Upper lobe of right lung (tissue), 1 donor: ENCODE data around the gene PROK1. TPM values are rescaled to one million over a fixed set of nuclear protein-coding genes. Genes with fewer than 3 reads are reported as not detected.

ENCODE experiments used
- ATAC-seq: fragments of 200-7000 bp; cut with Tn5 transposase; one replicate; pipeline ENCODE4 v1.9.1; 2020; ENCODE audit warnings: mild to moderate bottlenecking, moderate library complexity
- DNase-seq: peaks from one replicate; pipeline ENCODE4 v3.0.0-alpha.2; 2020
- H3K27ac ChIP-seq: fragments of 200-600 bp; one replicate; pipeline ENCODE4 v1.8.0; 2022
- H3K27me3 ChIP-seq: fragments of 200-600 bp; one replicate; pipeline ENCODE4 v1.8.0; 2022; ENCODE audit warnings: mild to moderate bottlenecking
- H3K36me3 ChIP-seq: fragments of 200-600 bp; one replicate; pipeline ENCODE4 v1.8.0; 2022
- H3K4me1 ChIP-seq: fragments of 200-600 bp; one replicate; pipeline ENCODE4 v1.8.0; 2022
- H3K4me3 ChIP-seq: fragments of 200-600 bp; one replicate; pipeline ENCODE4 v1.8.0; 2022; ENCODE audit warnings: mild to moderate bottlenecking
- H3K9me3 ChIP-seq: fragments of 200-600 bp; one replicate; pipeline ENCODE4 v1.8.0; 2022
- intact Hi-C: fragments of 100-400 bp; cut with DNase I; formaldehyde crosslinking; loops from one replicate; pipeline ENCODE4 v1.11.0; 2022
- total RNA-seq: library from RNA; stranded (reverse); fragmentation: NEBNext Ultra II Directional; extraction: Animal tissue kit (Norgen Biotek cat#: 25700); gene quantifications from one replicate; pipeline ENCODE4 v1.2.1, GENCODE V29; 2021
- TF ChIP-seq, protein P1 (sequence below): fragments of 200-600 bp; IDR thresholded peaks from one replicate; pipeline ENCODE4 v1.8.0; 2022; ENCODE audit warnings: antibody characterized with exemption
- donor health status: DM: no; HTN: yes; CAD: no; lungs with severe emphysema.

PROK1 gene
- total RNA-seq, 1 donor from 2014 or later = 0.41 TPM

DNA sequence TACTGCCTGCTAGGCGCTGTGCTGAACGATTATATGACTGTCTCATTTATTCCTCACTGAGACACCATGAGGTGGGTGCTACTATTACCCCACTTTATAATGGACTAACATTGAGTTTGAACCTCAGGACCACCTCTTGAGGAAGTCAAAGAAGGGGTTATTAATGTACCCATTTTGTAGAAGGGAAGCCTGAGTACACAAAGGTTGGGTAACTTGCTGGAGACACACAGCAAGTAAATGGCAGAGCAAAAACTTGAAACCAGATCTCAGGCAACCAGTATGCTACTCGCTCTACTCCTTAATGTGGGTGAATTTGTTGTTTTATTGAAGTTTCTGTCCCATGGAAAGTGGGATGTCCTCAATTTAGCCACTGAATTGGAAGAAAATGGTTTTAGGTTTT, 37.9 kb downstream of the PROK1 start:
- no peaks in the 10 kb centered on the region for H3K36me3 ChIP-seq
- no peak overlapping the region for H3K27ac ChIP-seq
- no peaks in the 10 kb centered on the region for H3K4me1 ChIP-seq
- H3K27me3 ChIP-seq = no peaks in the 10 kb centered on the region
- no peaks in the 10 kb centered on the region for H3K9me3 ChIP-seq
- intact Hi-C loops = no loop called here
- no peak overlapping the region for H3K4me3 ChIP-seq
- DNase-seq = no peak
- no peak for ATAC-seq
- TF ChIP-seq, protein P1, sequence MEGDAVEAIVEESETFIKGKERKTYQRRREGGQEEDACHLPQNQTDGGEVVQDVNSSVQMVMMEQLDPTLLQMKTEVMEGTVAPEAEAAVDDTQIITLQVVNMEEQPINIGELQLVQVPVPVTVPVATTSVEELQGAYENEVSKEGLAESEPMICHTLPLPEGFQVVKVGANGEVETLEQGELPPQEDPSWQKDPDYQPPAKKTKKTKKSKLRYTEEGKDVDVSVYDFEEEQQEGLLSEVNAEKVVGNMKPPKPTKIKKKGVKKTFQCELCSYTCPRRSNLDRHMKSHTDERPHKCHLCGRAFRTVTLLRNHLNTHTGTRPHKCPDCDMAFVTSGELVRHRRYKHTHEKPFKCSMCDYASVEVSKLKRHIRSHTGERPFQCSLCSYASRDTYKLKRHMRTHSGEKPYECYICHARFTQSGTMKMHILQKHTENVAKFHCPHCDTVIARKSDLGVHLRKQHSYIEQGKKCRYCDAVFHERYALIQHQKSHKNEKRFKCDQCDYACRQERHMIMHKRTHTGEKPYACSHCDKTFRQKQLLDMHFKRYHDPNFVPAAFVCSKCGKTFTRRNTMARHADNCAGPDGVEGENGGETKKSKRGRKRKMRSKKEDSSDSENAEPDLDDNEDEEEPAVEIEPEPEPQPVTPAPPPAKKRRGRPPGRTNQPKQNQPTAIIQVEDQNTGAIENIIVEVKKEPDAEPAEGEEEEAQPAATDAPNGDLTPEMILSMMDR = no peak

DNA sequence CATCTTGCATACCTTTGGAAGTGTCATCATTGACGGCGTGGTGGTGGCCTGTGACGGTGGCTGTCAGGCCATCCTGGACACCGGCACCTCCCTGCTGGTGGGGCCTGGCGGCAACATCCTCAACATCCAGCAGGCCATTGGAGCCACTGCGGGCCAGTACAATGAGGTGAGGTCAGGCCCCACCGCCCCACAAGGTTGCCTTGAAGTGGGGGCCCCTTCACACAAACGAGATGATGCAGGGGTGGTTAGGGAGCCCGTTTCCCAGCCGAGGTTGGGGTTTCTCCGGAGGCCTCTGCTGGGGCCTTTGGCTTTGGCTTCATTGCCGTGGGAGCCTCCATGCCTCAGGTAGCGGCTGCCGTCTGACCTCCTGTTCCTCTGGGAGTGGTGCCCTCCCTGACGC, 38.5 kb downstream of the PROK1 start:
- H3K27me3 ChIP-seq = no peaks in the 10 kb centered on the region
- TF ChIP-seq, protein P1 = no peak
- no peak for DNase-seq
- H3K36me3 ChIP-seq = no peaks in the 10 kb centered on the region
- intact Hi-C loops = no loop called here
- no peak overlapping the region for H3K4me3 ChIP-seq
- no peaks in the 10 kb centered on the region for H3K9me3 ChIP-seq
- no peak overlapping the region for H3K27ac ChIP-seq
- no peaks in the 10 kb centered on the region for H3K4me1 ChIP-seq
- ATAC-seq = no peak

DNA sequence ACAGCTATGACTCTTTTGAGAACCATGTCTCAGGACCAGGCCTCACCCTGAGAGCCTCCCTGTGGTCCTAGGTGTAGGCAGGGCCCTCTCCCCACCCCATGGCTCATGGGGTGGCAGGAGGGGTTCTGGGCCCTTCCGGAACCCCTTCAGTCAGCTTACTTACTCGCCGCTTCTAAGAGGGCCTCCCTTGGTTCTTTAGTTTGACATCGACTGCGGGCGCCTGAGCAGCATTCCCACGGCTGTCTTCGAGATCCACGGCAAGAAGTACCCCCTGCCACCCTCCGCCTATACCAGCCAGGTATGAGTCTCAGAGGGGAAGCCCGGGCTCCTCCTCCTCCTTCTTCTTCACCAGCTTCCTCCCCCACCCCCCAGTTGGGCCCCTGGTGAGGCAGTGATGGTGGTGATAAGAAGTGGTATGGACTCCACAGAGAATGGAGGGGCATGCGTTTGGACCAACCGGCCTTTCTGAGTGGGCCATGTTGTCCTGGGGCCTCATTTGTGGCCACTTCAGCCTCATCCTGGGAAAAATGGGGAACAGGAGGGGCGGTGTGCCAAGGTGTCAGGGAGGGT, 39.1 kb downstream of the PROK1 start:
- no peak overlapping the region for H3K27ac ChIP-seq
- no peaks in the 10 kb centered on the region for H3K9me3 ChIP-seq
- DNase-seq (no peak), ATAC-seq (no peak)
- H3K4me1 ChIP-seq = no peaks in the 10 kb centered on the region
- TF ChIP-seq, protein P1 = no peak
- H3K27me3 ChIP-seq = no peaks in the 10 kb centered on the region
- H3K4me3 ChIP-seq = no peak overlapping the region
- H3K36me3 ChIP-seq = no peaks in the 10 kb centered on the region
- intact Hi-C loops = no loop called here

DNA sequence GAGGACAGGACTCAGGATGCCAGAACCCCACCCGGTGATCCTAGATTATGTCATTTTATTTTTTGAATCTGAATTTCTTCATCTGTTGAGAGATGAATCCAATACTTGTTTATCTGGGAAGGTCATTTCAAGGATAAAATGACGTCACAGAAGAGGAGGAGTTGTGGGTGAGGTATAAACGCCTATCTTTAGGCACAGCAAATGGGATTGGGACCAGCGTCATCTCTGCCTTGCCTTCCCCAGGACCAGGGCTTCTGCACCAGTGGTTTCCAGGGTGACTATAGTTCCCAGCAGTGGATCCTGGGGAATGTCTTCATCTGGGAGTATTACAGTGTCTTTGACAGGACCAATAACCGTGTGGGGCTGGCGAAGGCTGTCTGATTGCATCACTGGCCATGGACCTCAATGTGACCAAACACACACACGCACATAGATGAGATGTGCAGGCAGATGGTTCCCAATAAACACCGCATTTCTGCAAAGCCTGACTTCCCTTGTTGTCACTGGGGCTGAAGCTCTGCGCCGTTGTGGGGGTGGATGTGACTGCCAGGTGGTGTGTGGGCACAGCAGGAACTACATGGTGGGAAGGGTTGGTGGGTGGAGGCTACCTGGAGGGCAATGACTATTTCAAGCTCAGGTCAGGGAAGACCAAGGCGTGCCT, 40.0 kb downstream of the PROK1 start:
- intact Hi-C loops = no loop called here
- Histone ChIP-seq H3K9me3 (no peaks in the 10 kb centered on the region), H3K27ac (no peak overlapping the region), H3K27me3 (no peaks in the 10 kb centered on the region), H3K4me3 (no peak overlapping the region), H3K4me1 (no peaks in the 10 kb centered on the region), H3K36me3 (no peaks in the 10 kb centered on the region)
- ATAC-seq = no peak
- TF ChIP-seq, protein P1 = no peak
- no peak for DNase-seq

DNA sequence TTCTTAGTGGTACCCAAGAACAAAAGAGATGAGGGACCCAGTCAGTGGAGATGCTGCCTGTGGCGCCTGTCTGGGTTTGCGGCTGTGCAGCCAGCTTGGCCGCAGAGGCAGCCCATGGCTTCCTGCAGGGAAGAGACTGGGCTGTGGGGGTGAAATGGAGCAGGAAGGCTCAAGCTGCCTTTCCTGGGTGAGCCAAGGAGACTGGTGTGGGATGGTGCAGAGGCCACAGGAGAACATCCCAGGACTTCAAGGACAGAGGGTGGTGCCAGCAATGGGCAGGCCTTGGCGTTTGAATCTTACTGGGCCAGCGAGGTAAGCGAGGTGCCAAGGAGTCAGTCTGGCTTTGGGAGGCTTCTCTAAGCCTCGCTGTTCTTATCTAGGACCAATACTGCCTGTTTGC, 41.6 kb downstream of the PROK1 start:
- ATAC-seq (no peak), DNase-seq (no peak)
- Histone ChIP-seq H3K4me3 (no peak overlapping the region), H3K27me3 (no peaks in the 10 kb centered on the region), H3K36me3 (no peaks in the 10 kb centered on the region), H3K4me1 (no peaks in the 10 kb centered on the region), H3K27ac (no peak overlapping the region), H3K9me3 (no peaks in the 10 kb centered on the region)
- intact Hi-C loops = no loop called here
- TF ChIP-seq, protein P1 = no peak
